Embryonic facial prominence (tissue), 1 donor: ENCODE data around the gene DYRK4.
"Not testable (repeated sequence)": the region's sequence is repeated elsewhere in the genome, so short reads cannot be mapped to it uniquely, and the experiment has no call there.

ENCODE experiments used
- DNase-seq: peaks from one replicate; pipeline ENCODE4 v3.0.0-alpha.2; 2016; ENCODE audit errors: extremely low spot score

The DYRK4 gene

DNA sequence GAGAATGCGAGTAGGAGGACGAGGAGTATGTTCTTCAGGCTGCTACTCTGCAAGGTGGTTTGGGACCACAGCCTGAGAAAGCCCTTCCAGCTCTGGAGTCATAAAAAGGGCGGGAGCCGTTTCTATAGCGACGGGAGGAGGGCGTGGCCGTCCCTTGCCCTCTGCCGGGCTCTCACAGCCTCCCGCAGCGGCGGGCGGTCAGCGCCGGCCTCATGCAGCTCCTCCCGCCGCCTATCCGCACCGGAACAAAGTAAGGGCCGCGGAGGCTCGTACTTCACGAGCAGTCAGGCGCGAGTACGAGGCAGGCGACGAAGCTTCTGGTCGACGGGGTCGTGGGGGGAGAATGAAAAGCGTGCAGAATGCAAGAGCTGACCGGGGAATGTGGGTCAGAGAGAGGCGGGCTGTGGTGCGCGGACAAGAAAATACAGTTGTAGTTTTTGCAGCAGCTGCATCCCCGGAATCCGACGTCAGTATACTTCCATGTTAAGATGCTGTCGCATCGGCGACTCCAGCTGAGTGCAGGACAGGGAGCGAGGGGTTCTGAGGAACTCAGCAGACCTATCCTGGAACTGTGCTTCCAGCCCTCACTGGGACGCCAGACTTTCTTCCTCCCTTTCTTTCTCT is at the start of gene DYRK4:
Gene DYRK4, plus strand, starts transcription at position 175 of the 624 bp plus-strand sequence. Its CDS starts 38 bp downstream, at position 213.
- no peak for DNase-seq

- no peak for DNase-seq
Observed at GRCh38 chr12:4518106-4518728, 43.8 kb upstream of the DYRK4 start.

DNA sequence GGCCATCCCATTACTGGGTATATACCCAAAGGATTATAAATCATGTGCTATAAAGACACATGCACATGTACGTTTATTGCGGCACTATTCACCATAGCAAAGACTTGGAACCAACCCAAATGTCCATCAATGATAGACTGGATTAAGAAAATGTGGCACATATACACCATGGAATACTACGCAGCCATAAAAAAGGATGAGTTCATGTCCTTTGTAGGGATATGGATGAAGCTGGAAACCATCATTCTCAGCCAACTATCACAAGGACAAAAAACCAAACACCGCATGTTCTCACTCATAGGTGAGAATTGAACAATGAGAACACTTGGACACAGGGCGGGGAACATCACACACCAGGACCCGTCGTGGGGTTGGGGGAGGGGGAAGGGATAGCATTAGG is 38.6 kb upstream of the DYRK4 start:
- DNase-seq = not testable (repeated sequence)

GRCh38 chr12:4526923-4527546 is 35.0 kb upstream of the DYRK4 start:
- no peak for DNase-seq

DNA sequence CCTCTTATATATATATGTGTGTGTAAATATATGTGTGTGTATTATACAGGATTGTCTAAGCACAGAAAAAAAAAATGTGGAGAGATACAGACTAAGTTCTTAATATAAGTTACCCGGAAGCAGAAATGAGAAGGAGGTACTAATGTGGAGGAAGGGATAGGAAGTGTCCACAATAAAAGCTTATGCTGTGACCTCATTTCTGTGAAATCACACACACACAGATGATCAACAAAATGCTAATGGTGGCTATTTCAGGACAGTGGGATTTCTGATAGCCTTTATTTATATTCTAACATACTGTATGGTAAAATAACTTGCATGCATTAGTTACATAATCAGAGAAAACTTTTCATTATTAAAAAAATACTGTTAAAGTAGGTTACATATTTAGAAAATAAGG is 31.8 kb upstream of the DYRK4 start:
- no peak for DNase-seq

- no peak for DNase-seq
Observed at GRCh38 chr12:4530982-4531586, 30.9 kb upstream of the DYRK4 start.

- DNase-seq = no peak
Observed at GRCh38 chr12:4535092-4535491, 26.9 kb upstream of the DYRK4 start.

- DNase-seq = no peak
Observed at GRCh38 chr12:4535871-4536270, 26.1 kb upstream of the DYRK4 start.

GRCh38 chr12:4538207-4539160 is 23.5 kb upstream of the DYRK4 start, which contains the start of gene RAD51AP1:
Gene RAD51AP1, plus strand, starts transcription at chr12:4538890. Its CDS starts 50 bp downstream, at chr12:4538940.
- DNase-seq = peak; percentile 97

- no peak for DNase-seq
Observed at GRCh38 chr12:4539167-4539870, 22.7 kb upstream of the DYRK4 start.

GRCh38 chr12:4540170-4540569 is 21.8 kb upstream of the DYRK4 start:
- no peak for DNase-seq

DNA sequence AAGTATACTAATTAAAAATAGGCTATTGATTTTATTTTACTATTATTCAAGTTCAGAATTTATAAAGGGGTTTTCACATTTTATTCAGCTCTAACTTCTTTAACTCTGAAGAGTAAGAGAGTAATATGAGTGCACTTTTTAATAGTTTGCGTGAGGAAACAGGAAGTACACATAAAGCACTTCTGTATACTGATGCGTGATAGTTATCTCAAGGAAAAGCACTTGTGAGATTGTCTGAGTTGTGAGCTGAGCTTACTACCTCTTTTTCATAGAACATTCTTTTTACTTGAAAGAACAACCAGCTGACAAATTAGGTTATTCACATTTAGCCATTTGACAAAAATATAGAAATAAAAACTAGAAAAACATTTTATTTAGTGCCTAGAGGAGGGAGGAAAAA is 21.4 kb upstream of the DYRK4 start:
- DNase-seq = no peak

- DNase-seq = no peak
Observed at GRCh38 chr12:4545195-4545594, 16.8 kb upstream of the DYRK4 start.

- no peak for DNase-seq
Observed at GRCh38 chr12:4552191-4552590, 9.8 kb upstream of the DYRK4 start.

DNA sequence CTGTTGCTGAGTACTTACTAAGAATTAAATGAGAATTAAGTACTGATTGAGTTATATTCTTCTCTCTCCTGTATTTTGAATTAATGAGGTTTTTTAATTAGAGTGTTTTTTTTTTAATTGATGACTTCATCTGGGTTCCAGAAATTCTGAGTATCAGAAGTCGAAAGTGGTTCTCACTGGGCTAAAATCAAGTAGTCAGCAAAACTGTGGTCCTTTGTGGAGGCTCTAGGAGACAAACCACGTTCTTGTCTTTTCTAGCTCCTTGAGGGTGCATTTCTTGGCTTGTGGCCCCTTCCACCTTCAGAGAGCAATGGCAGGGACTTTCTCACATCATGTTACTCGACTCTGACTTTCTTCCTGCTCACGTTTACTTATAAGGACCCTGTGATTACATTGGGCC is 8.1 kb upstream of the DYRK4 start:
- no peak for DNase-seq

- no peak for DNase-seq
Observed at GRCh38 chr12:4555804-4556203, 6.2 kb upstream of the DYRK4 start.

GRCh38 chr12:4556735-4557530 is 5.1 kb upstream of the DYRK4 start:
- DNase-seq = no peak

DNA sequence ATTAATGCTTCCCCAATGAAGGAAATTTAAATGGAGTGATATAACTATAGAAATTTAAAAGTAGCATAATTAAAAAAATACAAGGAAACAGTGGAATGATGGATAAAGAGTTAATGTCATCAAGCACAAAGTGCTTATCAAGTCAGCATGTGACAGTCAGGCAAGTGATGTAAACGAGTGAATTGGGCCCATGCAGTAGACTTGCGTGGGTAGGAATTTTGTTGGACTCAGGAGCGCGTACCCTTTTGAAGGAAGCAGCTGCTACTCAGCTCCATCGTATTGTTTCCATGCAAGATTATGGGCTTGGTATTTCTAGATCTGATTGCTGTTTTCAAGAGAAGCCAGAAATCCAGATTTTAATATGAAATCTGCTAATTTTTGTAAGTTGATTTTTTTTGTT is 4.4 kb upstream of the DYRK4 start:
- DNase-seq = no peak

DNA sequence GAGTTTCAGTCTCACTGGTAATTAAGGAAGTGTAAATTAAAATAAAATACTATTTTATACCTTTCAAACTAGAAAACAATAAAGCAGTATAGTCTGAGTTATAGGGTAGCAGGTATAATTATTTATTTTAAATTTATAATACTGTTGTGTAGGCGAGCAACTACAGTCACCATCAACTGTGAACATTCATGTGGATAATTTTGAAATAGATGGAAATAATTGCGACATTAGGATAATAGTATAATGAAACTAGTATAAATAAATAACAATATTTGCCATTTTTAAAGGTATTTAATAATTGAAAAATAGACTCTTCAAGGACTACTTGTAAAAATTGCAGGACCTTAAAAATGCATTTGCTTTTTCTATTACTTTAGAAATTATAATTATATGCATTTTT is 3.8 kb upstream of the DYRK4 start:
- DNase-seq = no peak

DNA sequence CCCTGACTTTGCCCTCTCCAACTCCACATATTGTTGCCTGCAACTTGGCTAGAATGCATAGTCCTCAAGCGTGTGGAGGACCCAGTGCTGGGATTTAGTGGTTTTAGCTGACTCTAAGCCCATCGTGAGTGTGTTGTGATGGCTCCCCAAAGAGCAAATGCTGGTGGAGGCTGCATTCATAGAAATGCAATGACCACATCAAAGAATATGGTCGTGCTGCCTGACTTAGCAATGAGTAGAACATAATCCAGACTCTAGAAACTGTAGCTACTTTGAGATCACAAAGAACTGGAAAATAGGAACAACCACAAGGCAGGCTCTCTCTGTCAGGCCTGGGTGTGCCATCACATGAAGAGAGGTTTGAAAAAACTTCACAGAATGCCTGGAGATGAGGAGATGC is 1.3 kb downstream of the DYRK4 start:
- DNase-seq = no peak
